Kidney (tissue), 14 donors: ENCODE measurements around the gene MAD1L1. TPM values are rescaled to one million over a fixed set of nuclear protein-coding genes. Genes with fewer than 3 reads are reported as not detected.
A peak's percentile ranks its signal among the peaks of the same experiment; 100 is the strongest.

Experiments used
- DNase-seq, 5 donors: peaks; one replicate each; pipeline ENCODE4 v3.0.0-alpha.2; 2013 to 2020
- FAIRE-seq: peaks from 2 replicates; lab custom pipeline; 2012; peaks lifted over from hg19 to GRCh38; lab: Jason Lieb, UNC
- H3K27ac ChIP-seq, 2 donors: one replicate each; pipeline ENCODE4 v1.7.0; 2013; ENCODE audit warnings: low read depth in 2 of 2, low read length in 2 of 2, inconsistent platforms in 1 of 2
- H3K27me3 ChIP-seq: one replicate; pipeline ENCODE4 v1.7.1; 2013; ENCODE audit warnings: low read length, inconsistent platforms; ENCODE audit not compliant: control insufficient read depth, insufficient read depth
- H3K36me3 ChIP-seq, 3 donors: one replicate each; pipeline versions ENCODE4 v1.7.0 to v1.7.1; 2013; ENCODE audit warnings: low read length in 3 of 3, control low read depth in 1 of 3, inconsistent platforms in 1 of 3; ENCODE audit not compliant: insufficient read depth in 3 of 3, control insufficient read depth in 2 of 3
- H3K4me1 ChIP-seq, 3 donors: one replicate each; pipeline versions ENCODE4 v1.7.0 to v1.7.1; 2013; ENCODE audit warnings: low read length in 3 of 3, inconsistent platforms in 1 of 3, low read depth in 1 of 3; ENCODE audit not compliant: control insufficient read depth in 2 of 3, insufficient read depth in 2 of 3
- H3K4me3 ChIP-seq, 3 donors: one replicate each; pipeline versions ENCODE4 v1.7.0 to v1.8.1; 2013; ENCODE audit warnings: low read length in 3 of 3, control low read depth in 1 of 3, inconsistent platforms in 1 of 3
- H3K9ac ChIP-seq, 3 donors: one replicate each; pipeline versions ENCODE4 v1.7.0 to v1.7.1; 2013; ENCODE audit warnings: low read length in 3 of 3, control low read depth in 1 of 3, inconsistent platforms in 1 of 3
- H3K9me3 ChIP-seq, 3 donors: one replicate each; pipeline versions ENCODE4 v1.7.0 to v1.7.1; 2013; ENCODE audit warnings: low read length in 3 of 3, control low read depth in 1 of 3, inconsistent platforms in 1 of 3; ENCODE audit not compliant: control insufficient read depth in 2 of 3, insufficient read depth in 1 of 3
- CTCF ChIP-seq: IDR thresholded peaks from 3 replicates; pipeline ENCODE4 v1.5.1; 2012; ENCODE audit warnings: mild to moderate bottlenecking, moderate library complexity, borderline replicate concordance; ENCODE audit not compliant: insufficient read depth; ENCODE audit errors: extremely low read depth
- intact Hi-C: fragments of 100-400 bp; cut with DNase I; formaldehyde crosslinking; loops from one replicate; pipeline ENCODE4 v1.11.1; 2022
- polyA plus RNA-seq: library from polyadenylated mRNA; stranded (reverse); fragments of 350-450 nt; fragmentation: Illumina TruSeq; extraction: RNeasy Lipid Tissue Mini Kit (QIAGEN cat#74804); gene quantifications from one replicate; pipeline ENCODE4 v1.2.3, GENCODE V29; 2014; ENCODE audit warnings: low read depth, low replicate concordance; ENCODE audit not compliant: insufficient read depth
- total RNA-seq: library from RNA; stranded (reverse); fragmentation: NEBNext Ultra II Directional; extraction: Animal tissue kit (Norgen Biotek cat#: 25700); gene quantifications from one replicate; pipeline ENCODE4 v1.2.1, GENCODE V29; 2021
- donor health status: control.
- donor health status: control.
- donor health status: control.
- donor health status: control.
- donor health status: control.
- donor health status: DM: yes; HTN: yes; CAD: no.
- donor health status: Normal renal cell carcinoma (clear cell type).

Gene MAD1L1
- total and polyA plus RNA-seq, 2 donors from 2014 or later, result 33.2 to 45.2 TPM

GRCh38 chr7:1794888-1795542 is 437.7 kb downstream of the MAD1L1 start:
- H3K27ac ChIP-seq, result no peak overlapping the region
- H3K4me3 ChIP-seq, result no peak overlapping the region
- no peaks in the 10 kb centered on the region for H3K4me1 ChIP-seq
- peaks cover 0 to 19% (median 7%) of the 10 kb centered on the region in 3 donors for H3K9me3 ChIP-seq
- TF ChIP-seq CTCF, result no peak
- FAIRE-seq, result no peak
- H3K9ac ChIP-seq, result no peak overlapping the region
- DNase-seq, result no peak
- no peaks in the 10 kb centered on the region for H3K27me3 ChIP-seq
- intact Hi-C loops, result no loop called here
- H3K36me3 ChIP-seq, result no peaks in the 10 kb centered on the region

GRCh38 chr7:1787681-1788235 is 445.0 kb downstream of the MAD1L1 start:
- intact Hi-C loops, result no loop called here
- FAIRE-seq (no peak), DNase-seq (peak in 1 of 5 donors; percentile 32)
- peaks cover 0 to 11% (median 2%) of the 10 kb centered on the region in 3 donors for H3K9me3 ChIP-seq
- no peak overlapping the region for H3K4me3 ChIP-seq
- no peak for TF ChIP-seq CTCF
- no peaks in the 10 kb centered on the region for H3K4me1 ChIP-seq
- no peaks in the 10 kb centered on the region for H3K36me3 ChIP-seq
- H3K27ac ChIP-seq, result no peak overlapping the region
- H3K9ac ChIP-seq, result no peak overlapping the region
- no peaks in the 10 kb centered on the region for H3K27me3 ChIP-seq

- DNase-seq (peak in 1 of 5 donors; percentile 12), FAIRE-seq (no peak)
- Histone ChIP-seq H3K27ac (no peak overlapping the region), H3K9me3 (peaks cover 0 to 11% (median 2%) of the 10 kb centered on the region in 3 donors), H3K4me3 (no peak overlapping the region), H3K4me1 (no peaks in the 10 kb centered on the region), H3K36me3 (no peaks in the 10 kb centered on the region), H3K27me3 (no peaks in the 10 kb centered on the region), H3K9ac (no peak overlapping the region)
- no peak for TF ChIP-seq CTCF
- intact Hi-C loops, result no loop called here
These were observed 445.5 kb downstream of the MAD1L1 start for GRCh38 chr7:1787241-1787640.

- H3K4me3 ChIP-seq, result no peak overlapping the region
- peaks cover 0 to 5% (median 2%) of the 10 kb centered on the region in 3 donors for H3K9me3 ChIP-seq
- intact Hi-C loops, result no loop called here
- H3K9ac ChIP-seq, result no peak overlapping the region
- no peaks in the 10 kb centered on the region for H3K4me1 ChIP-seq
- no peak for TF ChIP-seq CTCF
- no peaks in the 10 kb centered on the region for H3K27me3 ChIP-seq
- no peaks in the 10 kb centered on the region for H3K36me3 ChIP-seq
- DNase-seq, result no peak
- H3K27ac ChIP-seq, result no peak overlapping the region
- FAIRE-seq, result no peak
These were observed 446.9 kb downstream of the MAD1L1 start for GRCh38 chr7:1785839-1786238.
